IMR-90 (cell line): ENCODE results near the gene NDUFS2.

ENCODE experiments used
- CEBPB ChIP-seq: IDR thresholded peaks from 2 replicates; pipeline ENCODE4 v1.6.1; 2012; ENCODE audit warnings: low read depth, low read length, improper control_type of control experiment
- CTCF ChIP-seq: conservative IDR thresholded peaks from 2 replicates; pipeline ENCODE4 v1.5.1; 2012; ENCODE audit warnings: mild to moderate bottlenecking, low read depth, low read length, improper control_type of control experiment
- FOS ChIP-seq: fragments of 150-350 bp; IDR thresholded peaks from 2 replicates; pipeline ENCODE4 v1.6.1; 2016; ENCODE audit warnings: low read depth, low read length
- NFE2L2 ChIP-seq: fragments of 150-350 bp; IDR thresholded peaks from 2 replicates; pipeline ENCODE4 v1.6.1; 2016; ENCODE audit warnings: low read depth, mild to moderate bottlenecking, low read length
- POLR2A ChIP-seq: IDR thresholded peaks from 2 replicates; pipeline ENCODE4 v1.6.1; 2012; ENCODE audit warnings: mild to moderate bottlenecking, low read depth, low read length
- RAD21 ChIP-seq: IDR thresholded peaks from 2 replicates; pipeline ENCODE4 v1.6.1; 2012; ENCODE audit warnings: low read length, improper control_type of control experiment

GRCh38 chr1:161159913-161160243 lies 42.3 kb upstream of the NDUFS2 start:
- TF ChIP-seq CTCF (no peak), POLR2A (no peak), RAD21 (no peak), NFE2L2 (no peak), CEBPB (no peak), FOS (no peak)
